ENCODE data around the gene ATP2B1. TPM values are rescaled to one million over a fixed set of nuclear protein-coding genes. Genes with fewer than 3 reads are reported as not detected.

The ATP2B1 gene
- total and polyA plus RNA-seq, 8 donors = 4.3 to 22.4 (median 14.4) TPM

DNA sequence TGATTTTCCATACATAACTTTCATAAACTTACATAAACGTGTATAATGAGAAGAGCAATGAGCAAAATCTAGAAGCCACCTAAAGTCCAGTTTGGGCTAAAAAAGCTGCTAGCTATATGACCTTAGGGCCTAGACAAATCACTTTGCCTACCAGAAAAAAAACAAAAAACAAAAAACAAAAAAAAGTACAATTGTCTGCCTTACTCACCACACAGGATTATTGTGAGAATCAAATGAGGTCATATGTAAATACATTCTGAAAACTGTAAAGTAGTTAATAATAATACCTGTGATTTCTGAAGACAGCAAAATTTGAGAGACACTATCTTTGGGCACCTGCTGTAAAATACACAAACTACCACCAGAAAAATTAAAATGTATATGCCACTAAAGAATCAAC lies 4.2 kb downstream of the ATP2B1 start:
- Histone ChIP-seq H3K4me3 (no peak overlapping the region), H3K4me1 (peaks cover 8 to 17% (median 11%) of the 10 kb centered on the region in 3 donors), H3K27me3 (no peaks in the 10 kb centered on the region), H3K36me3 (no peaks in the 10 kb centered on the region), H3K9me3 (no peaks in the 10 kb centered on the region), H3K27ac (no peak overlapping the region)
- DNase-seq (no peak), FAIRE-seq (no peak), ATAC-seq (no peak)
- WGBS, 2 donors = 74 to 82% methylated on average over 1 of the region's 1 CpG
- TF ChIP-seq, protein P1, sequence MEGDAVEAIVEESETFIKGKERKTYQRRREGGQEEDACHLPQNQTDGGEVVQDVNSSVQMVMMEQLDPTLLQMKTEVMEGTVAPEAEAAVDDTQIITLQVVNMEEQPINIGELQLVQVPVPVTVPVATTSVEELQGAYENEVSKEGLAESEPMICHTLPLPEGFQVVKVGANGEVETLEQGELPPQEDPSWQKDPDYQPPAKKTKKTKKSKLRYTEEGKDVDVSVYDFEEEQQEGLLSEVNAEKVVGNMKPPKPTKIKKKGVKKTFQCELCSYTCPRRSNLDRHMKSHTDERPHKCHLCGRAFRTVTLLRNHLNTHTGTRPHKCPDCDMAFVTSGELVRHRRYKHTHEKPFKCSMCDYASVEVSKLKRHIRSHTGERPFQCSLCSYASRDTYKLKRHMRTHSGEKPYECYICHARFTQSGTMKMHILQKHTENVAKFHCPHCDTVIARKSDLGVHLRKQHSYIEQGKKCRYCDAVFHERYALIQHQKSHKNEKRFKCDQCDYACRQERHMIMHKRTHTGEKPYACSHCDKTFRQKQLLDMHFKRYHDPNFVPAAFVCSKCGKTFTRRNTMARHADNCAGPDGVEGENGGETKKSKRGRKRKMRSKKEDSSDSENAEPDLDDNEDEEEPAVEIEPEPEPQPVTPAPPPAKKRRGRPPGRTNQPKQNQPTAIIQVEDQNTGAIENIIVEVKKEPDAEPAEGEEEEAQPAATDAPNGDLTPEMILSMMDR (IDR thresholded peaks at IDR 0.05) = no peak
- intact Hi-C loops (cut with DNase I) = no loop called here

DNA sequence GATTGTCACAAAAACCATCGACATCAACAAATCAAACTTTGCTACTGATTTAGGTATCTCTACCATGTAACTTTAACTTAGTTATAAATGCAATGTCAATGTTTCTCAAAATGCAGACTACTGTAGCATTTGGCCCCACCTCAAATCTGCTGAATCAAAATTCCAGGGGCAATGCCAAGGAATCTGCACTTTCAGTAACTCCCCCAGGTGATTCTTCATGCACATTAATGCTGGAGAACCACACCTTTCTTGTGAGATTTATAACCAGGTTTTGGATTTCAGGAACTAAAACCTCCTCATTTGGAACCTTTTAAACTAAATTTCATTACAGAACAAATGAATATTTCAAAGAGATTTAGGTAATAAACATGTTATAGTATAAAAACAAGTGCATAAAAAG lies 4.9 kb downstream of the ATP2B1 start:
- Histone ChIP-seq H3K27ac (no peak overlapping the region), H3K36me3 (no peaks in the 10 kb centered on the region), H3K9me3 (no peaks in the 10 kb centered on the region), H3K27me3 (no peaks in the 10 kb centered on the region), H3K4me3 (no peak overlapping the region), H3K4me1 (peaks cover 8 to 17% (median 11%) of the 10 kb centered on the region in 3 donors)
- FAIRE-seq (no peak), DNase-seq (no peak), ATAC-seq (no peak)
- 10 to 15% methylated on average over 1 of the region's 1 CpG for WGBS, 2 donors
- intact Hi-C loops (cut with DNase I) = no loop called here
- TF ChIP-seq, protein P1 (IDR thresholded peaks at IDR 0.05) = no peak

DNA sequence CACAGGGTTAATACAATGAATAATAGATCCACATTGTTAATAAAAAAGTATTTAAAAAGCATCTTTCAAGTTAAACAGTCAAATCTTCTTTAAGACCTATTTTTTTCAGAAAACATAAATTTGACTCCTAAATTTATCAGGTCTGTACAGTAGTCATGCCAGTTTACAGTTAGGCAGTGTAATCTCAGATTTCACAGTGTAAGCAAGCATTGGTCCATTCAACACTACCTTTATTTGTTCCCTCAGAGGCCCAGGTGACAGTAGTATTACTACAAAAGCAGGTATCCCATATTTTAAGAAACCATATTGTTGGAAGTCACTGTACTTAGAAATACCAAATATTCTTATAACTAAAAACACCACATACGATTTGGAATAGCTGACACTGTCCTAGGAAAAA lies 6.1 kb downstream of the ATP2B1 start:
- ATAC-seq = peak in 2 of 4 donors; percentile 48 to 62
- intact Hi-C loops (cut with DNase I) = no loop called here
- 77 to 85% methylated on average over 1 of the region's 1 CpG for WGBS, 2 donors

DNA sequence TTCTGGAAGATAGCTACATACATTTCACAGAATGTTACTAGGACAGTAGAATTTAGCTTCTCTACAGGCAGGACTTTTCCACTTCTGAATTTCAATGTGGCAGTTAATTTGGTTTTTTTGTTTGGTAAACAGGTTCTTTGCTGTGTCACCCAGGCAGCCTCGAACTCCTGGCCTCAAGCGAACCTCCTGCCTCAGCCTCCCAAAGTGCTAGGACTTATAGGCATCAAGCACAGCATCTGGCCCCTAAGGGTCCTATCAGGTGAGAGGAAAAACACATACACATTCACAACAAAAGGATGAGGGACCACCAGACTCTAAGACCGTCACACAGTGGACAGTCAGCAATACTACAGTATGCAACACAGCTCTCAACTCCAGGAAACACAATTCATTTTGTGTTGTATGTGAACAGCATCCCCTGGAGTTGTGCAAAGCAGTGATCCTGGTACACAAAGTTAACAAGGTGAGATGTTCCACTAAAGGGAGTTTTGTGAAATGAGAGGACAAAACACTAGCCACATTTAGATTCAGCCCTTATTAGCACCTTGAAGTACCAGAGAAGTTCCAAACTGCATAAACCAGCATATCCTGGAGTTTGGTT lies 6.9 kb downstream of the ATP2B1 start:
- no peak for FAIRE-seq
- H3K27me3 ChIP-seq = no peaks in the 10 kb centered on the region
- WGBS, 2 donors = 96% methylated on average over 3 of the region's 3 CpGs

More for the DNA sequence above, 6.1 kb downstream of the ATP2B1 start:
- TF ChIP-seq, protein P1 (IDR thresholded peaks at IDR 0.05) = no peak
- H3K27me3 ChIP-seq = no peaks in the 10 kb centered on the region
- H3K4me1 ChIP-seq = peaks cover 8 to 17% (median 11%) of the 10 kb centered on the region in 3 donors
- no peak overlapping the region for H3K4me3 ChIP-seq
- no peak overlapping the region for H3K27ac ChIP-seq
- H3K36me3 ChIP-seq = no peaks in the 10 kb centered on the region
- FAIRE-seq = no peak
- no peaks in the 10 kb centered on the region for H3K9me3 ChIP-seq
- DNase-seq = no peak

More for the DNA sequence above, 6.9 kb downstream of the ATP2B1 start:
- ATAC-seq = no peak
- Histone ChIP-seq H3K4me3 (no peak overlapping the region), H3K9me3 (no peaks in the 10 kb centered on the region), H3K4me1 (peaks cover 8 to 12% (median 11%) of the 10 kb centered on the region in 3 donors), H3K36me3 (no peaks in the 10 kb centered on the region), H3K27ac (no peak overlapping the region)
- no peak for DNase-seq
- intact Hi-C loops (cut with DNase I) = no loop called here
- TF ChIP-seq, protein P1 (IDR thresholded peaks at IDR 0.05) = no peak

Data from pancreas (tissue), 10 donors.